Measurements from ENCODE around the gene CTIF.

Gene CTIF

GRCh38 chr18:48689548-48689947, 150.7 kb downstream of the CTIF start:
- no peak for DNase-seq

GRCh38 chr18:48690494-48690893, 151.7 kb downstream of the CTIF start:
- no peak for DNase-seq

- DNase-seq = no peak
These were observed 154.2 kb downstream of the CTIF start for GRCh38 chr18:48693006-48693405.

- no peak for DNase-seq
These were observed 154.9 kb downstream of the CTIF start for GRCh38 chr18:48693625-48694262.

DNA sequence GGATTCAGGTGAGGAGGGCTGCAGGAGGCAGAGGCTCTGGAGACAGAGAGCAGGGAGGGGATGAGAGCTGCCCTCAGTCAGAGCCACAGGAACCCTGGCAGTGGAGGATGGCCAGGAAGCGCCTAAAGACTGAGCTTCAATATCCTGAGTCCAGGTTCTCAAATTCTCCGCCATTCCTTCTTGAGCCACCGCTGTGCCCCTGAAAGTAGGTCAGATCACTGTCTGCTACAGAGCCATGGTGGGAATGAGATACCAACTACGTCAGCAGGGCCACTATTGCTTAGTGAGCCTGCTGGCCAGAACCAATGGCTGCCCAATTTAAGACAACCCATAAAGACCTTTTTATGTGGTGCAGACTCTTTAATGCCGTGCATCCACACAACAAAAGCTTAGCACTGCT, 155.5 kb downstream of the CTIF start:
- no peak for DNase-seq

DNA sequence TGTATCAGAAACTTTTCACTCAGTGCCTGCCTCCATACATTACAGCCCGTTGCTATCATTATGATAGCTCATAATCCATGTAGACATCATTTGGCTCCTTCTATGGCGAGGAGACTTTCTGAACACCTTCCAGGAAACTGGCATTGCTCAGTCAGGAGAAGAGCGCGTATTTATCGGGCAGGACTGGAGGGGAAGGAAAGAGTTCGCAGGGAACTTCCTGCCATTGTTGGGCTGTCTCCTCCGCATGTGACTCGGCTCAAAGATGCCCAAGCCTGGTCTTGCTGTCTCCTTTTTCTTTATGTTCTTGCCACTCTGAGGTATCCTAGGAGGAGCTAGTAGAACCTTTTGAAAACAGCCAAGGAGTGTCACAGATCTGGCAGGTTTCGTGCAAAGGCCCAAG, 156.8 kb downstream of the CTIF start:
- no peak for DNase-seq

DNA sequence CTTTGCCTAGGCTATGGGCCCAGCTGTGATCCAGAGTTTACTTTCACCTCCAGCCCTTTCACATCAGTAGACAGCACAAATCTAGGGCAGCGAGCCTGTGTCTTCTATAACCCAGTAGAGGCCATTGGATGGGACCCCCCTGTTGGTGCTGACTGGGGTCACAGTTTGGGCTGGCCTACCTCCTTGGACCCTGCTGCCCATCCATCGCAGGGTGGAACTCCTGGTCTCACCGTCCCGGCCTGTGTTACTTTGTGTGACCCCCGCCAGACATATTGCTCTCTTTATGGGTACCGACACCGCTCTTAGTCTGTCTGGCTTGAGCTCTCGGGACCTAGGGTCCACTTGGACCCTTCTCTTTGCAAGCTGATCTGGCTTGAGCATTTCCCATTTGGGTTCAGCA, 157.4 kb downstream of the CTIF start:
- no peak for DNase-seq

DNA sequence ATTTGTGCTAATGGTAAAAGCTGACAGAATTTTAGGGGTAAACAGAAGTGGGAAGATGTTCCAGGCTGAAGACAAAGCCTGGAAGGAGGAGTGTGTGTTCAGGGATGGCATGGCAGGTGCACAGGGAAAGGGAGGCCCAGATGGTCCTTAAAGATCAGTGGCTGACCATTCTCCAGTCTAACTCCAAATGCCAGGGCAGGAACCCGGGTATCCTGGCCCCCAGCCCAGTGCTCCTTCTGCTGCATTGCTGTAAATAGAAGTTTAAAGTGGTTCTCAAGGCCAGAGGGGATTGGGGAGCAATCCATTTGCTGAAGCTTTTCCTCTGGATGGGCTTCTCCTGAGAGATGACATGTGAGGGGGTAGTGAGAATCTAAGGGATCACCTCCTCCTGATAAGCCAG, 158.6 kb downstream of the CTIF start:
- no peak for DNase-seq

DNA sequence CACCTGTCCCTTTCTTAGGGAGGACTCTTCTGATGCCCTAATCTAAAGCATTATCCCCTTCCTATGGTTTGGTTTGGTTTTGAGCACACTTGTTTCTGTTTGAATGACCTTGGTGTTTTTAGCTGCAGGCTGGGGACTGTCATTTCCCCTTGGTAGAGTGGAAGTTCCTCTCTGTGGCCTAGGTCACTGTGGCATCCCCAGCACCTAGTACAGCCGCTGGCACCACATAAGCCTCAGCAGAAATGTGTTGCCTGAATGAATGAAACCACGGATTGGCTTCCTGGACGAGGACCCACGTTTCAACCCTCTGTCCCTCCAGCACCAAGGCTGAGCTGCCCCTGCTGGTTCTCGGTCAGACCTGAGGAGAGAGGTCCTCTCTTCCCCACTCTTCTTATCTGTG, 159.9 kb downstream of the CTIF start:
- no peak for DNase-seq

- no peak for DNase-seq
These were observed 160.9 kb downstream of the CTIF start for GRCh38 chr18:48699761-48700160.

GRCh38 chr18:48700446-48700845, 161.6 kb downstream of the CTIF start:
- no peak for DNase-seq

DNA sequence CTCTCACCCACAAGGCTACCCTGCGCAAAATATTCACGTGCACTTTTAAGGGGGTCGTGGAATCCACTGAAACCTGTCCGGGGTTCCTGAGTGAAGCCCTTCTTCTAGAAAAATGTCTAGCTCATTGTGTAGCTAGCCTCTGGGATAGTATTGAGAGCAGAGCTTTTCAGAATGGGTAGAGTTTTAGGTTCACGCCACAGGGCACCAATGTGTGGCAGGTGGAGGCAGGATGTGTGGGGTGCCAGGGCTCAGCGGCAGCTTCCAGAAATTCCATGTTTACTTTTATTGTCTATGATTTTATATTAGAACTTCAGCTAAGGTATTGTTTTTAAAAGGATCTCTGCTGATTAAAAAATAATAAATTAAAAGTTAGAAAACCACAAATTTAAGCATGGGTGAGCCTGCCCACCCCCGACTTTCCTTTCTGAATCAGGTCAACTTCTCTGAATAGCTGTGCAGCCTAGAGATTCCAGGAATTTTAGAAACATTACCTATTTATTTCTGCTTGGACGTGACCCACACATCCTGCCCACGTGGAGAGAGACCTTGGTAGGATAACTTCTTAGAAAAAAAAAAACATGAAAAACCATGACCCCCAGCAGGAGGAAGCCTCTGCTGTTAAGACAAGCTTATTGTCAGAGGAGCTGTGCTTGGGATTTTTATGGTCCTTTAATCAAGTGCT, 163.7 kb downstream of the CTIF start:
- DNase-seq = no peak

- DNase-seq = no peak
These were observed 164.2 kb downstream of the CTIF start for GRCh38 chr18:48703028-48703386.

DNA sequence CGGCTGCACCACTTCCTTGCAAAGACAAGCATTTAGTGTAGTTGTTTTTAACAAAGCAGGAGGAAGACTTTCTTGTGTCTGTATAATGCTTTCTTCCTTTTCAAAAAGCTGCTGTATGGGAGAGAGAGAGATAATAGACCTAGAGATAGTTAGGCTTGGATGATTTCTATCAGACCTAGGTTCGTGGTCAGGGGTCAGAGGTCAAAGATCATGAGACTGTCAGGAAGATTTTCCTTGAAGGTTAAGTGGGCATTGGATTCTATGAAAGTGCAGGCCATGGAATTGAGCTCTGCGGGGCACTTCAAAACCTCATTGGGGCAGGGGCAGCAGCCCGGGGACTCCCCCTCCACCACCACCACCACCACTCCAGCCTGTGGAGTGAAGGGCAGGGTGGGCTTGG, 164.6 kb downstream of the CTIF start:
- DNase-seq = no peak

DNA sequence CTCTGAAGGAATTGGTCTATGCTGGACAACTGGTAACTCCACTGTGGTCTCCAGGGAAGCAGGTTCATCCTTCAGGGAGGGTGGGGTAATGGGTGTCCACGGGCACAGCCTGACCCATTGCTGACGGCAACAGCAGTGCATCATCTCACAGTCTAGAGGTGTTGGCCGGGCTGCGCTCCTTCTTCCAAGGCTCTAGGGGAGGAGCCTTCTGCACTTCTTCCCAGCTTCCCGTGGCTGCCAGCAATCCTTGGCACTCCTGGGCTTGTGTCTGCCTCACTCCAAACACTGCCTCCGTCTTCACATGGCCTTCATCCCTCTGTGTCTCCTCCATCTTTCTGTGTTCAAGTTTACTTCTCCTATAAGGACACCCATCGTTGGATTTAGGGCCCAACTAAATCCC, 166.2 kb downstream of the CTIF start:
- no peak for DNase-seq

DNA sequence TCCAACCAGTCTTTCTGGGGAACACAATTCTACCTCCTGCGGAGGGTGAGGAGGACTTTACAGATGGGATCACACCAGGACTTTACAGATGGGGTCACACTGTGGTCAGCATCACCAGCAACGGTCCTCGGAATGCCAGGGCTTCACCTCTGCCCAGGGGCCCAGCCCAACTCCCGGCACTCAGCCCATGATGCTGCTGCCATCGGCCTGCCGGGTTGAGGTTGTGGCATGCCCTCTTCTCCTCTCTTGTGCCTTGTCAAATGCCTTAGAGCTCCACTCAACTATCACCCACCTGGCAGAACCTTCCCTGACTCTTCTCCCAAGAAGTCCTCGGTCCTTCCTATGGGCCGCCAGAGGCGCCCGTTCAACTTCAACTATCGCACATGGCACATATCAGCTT, 166.7 kb downstream of the CTIF start:
- DNase-seq = no peak

DNA sequence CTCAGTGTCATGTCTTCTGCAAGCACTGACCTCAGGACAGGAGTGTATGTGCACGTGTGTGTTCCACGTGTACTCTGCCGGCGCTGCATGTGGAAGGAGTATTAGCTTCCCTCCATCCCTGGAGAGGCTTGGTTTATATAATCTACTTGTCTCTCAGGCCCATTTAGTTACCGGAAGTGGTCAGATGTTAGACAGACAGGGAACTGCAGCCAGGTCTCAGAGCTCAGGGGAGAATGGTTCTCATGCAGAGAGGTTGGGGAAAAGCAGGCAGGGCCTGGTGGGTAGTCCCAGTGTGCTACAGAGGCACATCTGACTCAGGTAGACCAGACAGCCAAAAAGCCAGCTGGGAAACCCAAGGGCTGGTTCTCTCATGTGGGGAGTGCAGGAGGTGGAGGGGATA, 167.9 kb downstream of the CTIF start:
- no peak for DNase-seq

DNA sequence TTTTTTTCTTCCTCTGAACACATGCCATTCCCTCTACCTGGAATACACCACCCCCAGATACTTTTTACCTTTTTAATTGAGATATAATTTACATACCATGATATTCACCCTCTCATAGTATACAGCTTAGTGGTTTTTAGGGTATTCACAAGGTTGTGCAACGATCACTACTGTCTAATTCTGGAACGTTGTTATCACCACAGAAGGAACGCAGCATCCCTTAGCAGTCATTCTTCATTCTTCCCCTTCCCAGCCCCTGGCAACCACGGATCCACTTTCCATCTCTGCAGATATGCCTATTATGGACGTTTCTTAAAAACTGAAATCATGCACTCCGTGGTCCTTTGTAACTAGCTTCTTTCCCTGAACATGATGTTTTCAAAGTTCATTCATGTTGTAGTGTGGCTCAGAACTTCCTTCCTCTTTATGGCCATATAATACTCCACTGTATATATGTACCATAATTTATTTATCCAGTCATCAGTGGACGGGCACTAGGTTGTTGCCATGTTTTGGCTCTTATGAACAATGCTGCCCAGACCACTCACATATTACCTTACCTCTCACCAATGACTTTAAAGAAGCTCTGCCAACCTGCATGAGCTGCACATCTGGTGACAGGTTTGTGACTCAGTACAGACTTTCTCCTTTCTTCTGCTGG, 168.9 kb downstream of the CTIF start:
- no peak for DNase-seq

- DNase-seq = no peak
These were observed 170.0 kb downstream of the CTIF start for GRCh38 chr18:48708807-48709206.

DNA sequence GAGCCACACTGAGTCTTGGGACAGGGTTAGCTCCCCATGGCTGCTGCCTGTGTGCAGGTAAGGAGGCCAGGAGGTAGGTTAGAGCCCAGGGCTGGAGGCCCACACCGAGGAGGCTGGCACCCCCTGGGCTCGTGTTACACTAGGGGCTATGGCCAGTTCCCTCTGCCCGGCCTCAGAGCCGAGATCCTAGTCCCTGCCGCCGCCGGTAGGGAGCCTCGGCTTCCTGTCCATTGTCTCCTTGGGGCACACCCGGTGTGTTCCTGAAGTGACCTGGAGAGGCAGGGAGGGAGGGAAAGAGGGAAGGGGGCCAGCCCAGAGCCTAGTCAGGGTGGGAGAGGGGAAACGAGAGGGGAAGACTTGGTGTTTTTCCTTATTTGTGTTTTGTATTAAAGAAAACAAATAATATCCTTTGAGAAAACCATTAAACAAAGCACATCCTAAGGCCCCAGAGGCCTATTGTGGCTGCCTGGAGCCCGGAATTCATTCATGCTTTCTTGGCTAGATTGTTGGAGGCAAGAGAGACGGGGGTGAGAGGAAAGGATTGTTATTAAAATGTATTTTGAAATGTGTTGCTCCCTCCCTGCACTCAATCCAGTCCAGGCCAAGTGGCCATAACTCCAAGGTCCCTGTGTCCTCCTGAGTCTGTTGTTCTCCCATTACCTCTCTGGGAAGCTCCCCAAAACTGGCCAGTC, 170.7 kb downstream of the CTIF start:
- no peak for DNase-seq

- DNase-seq = no peak
These were observed 173.0 kb downstream of the CTIF start for GRCh38 chr18:48711651-48712486.

DNA sequence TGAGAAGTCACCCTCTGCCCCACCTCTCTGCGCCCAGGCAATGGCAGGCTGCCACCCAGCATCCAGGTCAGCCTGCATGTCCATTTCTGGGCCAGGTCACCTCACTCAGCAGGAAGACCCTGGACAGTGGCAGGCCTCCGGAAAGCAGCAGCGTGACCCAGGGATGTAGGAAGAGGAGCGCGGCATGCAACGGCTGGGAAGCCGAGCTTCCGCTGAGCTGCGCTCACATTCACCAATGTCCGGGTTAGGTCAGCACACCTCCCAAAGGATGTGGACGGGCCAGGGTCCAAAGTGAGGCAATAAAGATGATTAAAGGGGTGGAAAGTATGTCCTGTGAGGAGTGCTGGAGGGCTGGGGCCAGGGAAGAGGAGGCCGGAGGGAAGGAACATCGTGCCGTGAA, 174.5 kb downstream of the CTIF start:
- DNase-seq = no peak

DNA sequence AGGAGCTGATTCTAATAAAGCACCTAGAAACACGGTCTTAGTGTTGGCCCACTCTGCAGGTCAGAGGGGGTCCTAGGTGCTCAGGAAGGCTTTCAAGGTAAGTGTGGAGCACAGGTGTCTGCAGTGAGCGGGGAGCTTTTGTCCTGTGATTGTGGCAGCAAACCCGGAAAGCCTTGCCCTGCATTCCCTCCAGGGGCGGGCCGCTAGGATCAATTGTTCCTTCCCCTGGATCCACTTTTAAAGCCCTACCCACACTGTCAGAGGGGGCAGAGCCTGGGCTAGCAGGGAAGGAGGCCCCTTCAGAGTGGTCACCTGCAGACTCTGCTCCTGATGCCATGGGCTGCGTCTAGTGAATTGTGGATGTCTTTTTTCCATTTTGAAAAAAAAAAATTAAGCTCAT, 176.0 kb downstream of the CTIF start:
- DNase-seq = no peak

All from activated naive CD4-positive, alpha-beta T cell treated with anti-CD3 and anti-CD28 coated beads, Interleukin-2, amount 50 U/mL, for 16 hours (primary cell).